Upper lobe of right lung (tissue), 1 donor: ENCODE data around the gene SKIC2. TPM values are rescaled to one million over a fixed set of nuclear protein-coding genes. Genes with fewer than 3 reads are reported as not detected.

Source experiments
- microRNA-seq: library from miRNA; unstranded; fragments of <30 nt; microRNA quantifications from one replicate; pipeline ENCODE4 v1.2.0, GENCODE V29; 2020; ENCODE audit warnings: borderline microRNAs expressed
- total RNA-seq: library from RNA; stranded (reverse); fragmentation: NEBNext Ultra II Directional; extraction: Animal tissue kit (Norgen Biotek cat#: 25700); gene quantifications from one replicate; pipeline ENCODE4 v1.2.1, GENCODE V29; 2021
- donor health status: DM: no; HTN: yes; CAD: no; lungs with severe emphysema.

The SKIC2 gene
- total RNA-seq, 1 donor from 2014 or later, result 58.8 TPM

Small RNA genes lying within 50 kb of the gene (microRNA-seq; reads per million reads assigned to microRNA genes)
- gene MIR1236, result not detected

Other genes starting within 250 kb of the SKIC2 start
- gene LY6G6D, start 243.8 kb upstream of the SKIC2 start, total RNA-seq, result not detected
- gene LY6G6C, start 237.4 kb upstream of the SKIC2 start, total RNA-seq, result not detected
- 1.1 TPM for gene MPIG6B, start 235.8 kb upstream of the SKIC2 start, total RNA-seq
- 71.2 TPM for gene DDAH2, start 229.9 kb upstream of the SKIC2 start, total RNA-seq
- 286 TPM for gene CLIC1, start 222.6 kb upstream of the SKIC2 start, total RNA-seq
- gene MSH5, start 219.2 kb upstream of the SKIC2 start, total RNA-seq, result 11.2 TPM
- gene SAPCD1, start 196.5 kb upstream of the SKIC2 start, total RNA-seq, result 2.6 TPM
- 3.4 TPM for gene VWA7, start 181.8 kb upstream of the SKIC2 start, total RNA-seq
- 53.0 TPM for gene VARS1, start 163.4 kb upstream of the SKIC2 start, total RNA-seq
- 30.8 TPM for gene LSM2, start 152.2 kb upstream of the SKIC2 start, total RNA-seq
- 2.0 TPM for gene HSPA1L, start 143.9 kb upstream of the SKIC2 start, total RNA-seq
- gene HSPA1A, start 143.6 kb upstream of the SKIC2 start, total RNA-seq, result 150 TPM
- gene HSPA1B, start 131.4 kb upstream of the SKIC2 start, total RNA-seq, result 112 TPM
- 81.0 TPM for gene NEU1, start 96.4 kb upstream of the SKIC2 start, total RNA-seq
- 23.1 TPM for gene SLC44A4, start 80.2 kb upstream of the SKIC2 start, total RNA-seq
- gene EHMT2, start 61.5 kb upstream of the SKIC2 start, total RNA-seq, result 36.0 TPM
- 3.5 TPM for gene ZBTB12, start 57.1 kb upstream of the SKIC2 start, total RNA-seq
- 282 TPM for gene C2, start 31.5 kb upstream of the SKIC2 start, total RNA-seq
- 74.9 TPM for gene CFB, start 13.1 kb upstream of the SKIC2 start, total RNA-seq
- gene NELFE, start 204 bp upstream of the SKIC2 start, total RNA-seq, result 43.9 TPM
- 20.5 TPM for gene DXO, start 13.0 kb downstream of the SKIC2 start, total RNA-seq
- 200 TPM for gene C4A, start 22.9 kb downstream of the SKIC2 start, total RNA-seq
- gene C4B, start 55.6 kb downstream of the SKIC2 start, total RNA-seq, result 166 TPM
- 0.61 TPM for gene CYP21A2, start 79.2 kb downstream of the SKIC2 start, total RNA-seq
- gene TNXB, start 150.2 kb downstream of the SKIC2 start, total RNA-seq, result 162 TPM
- 78.1 TPM for gene ATF6B, start 169.1 kb downstream of the SKIC2 start, total RNA-seq
- 4.3 TPM for gene FKBPL, start 171.1 kb downstream of the SKIC2 start, total RNA-seq
- gene PRRT1, start 192.8 kb downstream of the SKIC2 start, total RNA-seq, result 1.4 TPM
- gene PPT2, start 195.0 kb downstream of the SKIC2 start, total RNA-seq, result 19.2 TPM
- gene EGFL8, start 205.4 kb downstream of the SKIC2 start, total RNA-seq, result 14.5 TPM
- gene AGPAT1, start 216.9 kb downstream of the SKIC2 start, total RNA-seq, result 53.0 TPM
- 44.6 TPM for gene RNF5, start 219.2 kb downstream of the SKIC2 start, total RNA-seq
- gene AGER, start 225.1 kb downstream of the SKIC2 start, total RNA-seq, result 1,590 TPM
- 100 TPM for gene PBX2, start 231.0 kb downstream of the SKIC2 start, total RNA-seq
- 51.9 TPM for gene GPSM3, start 233.5 kb downstream of the SKIC2 start, total RNA-seq